Activated naive CD8-positive, alpha-beta T cell treated with anti-CD3 and anti-CD28 coated beads, Interleukin-2, amount 10 ng/mL, durations not matched to agents 7 days and 5 days (primary cell): ENCODE data around the gene HACE1. TPM values are rescaled to one million over a fixed set of nuclear protein-coding genes. Genes with fewer than 3 reads are reported as not detected.

ENCODE experiments used
- ATAC-seq: fragments of 150-1000 bp; cut with Tn5 transposase; one replicate; pipeline ENCODE4 v1.10.0; 2021; ENCODE audit warnings: low read depth, moderate library complexity
- POLR2A ChIA-PET: fragments of 350-600 bp; sonication (Branson Sonifier 250); formaldehyde crosslinking; loops from one replicate; lab custom pipeline; 2021; ENCODE audit warnings: antibody characterized with exemption; lab: Charles Lee
- DNase-seq: peaks from one replicate; pipeline ENCODE4 v3.0.0; 2021
- H3K27ac Mint-ChIP-seq: one replicate; pipeline ENCODE4 v1.8.0; 2022; ENCODE audit warnings: mild to moderate bottlenecking, mixed read lengths
- H3K27me3 Mint-ChIP-seq: one replicate; pipeline ENCODE4 v1.8.0; 2022; ENCODE audit warnings: mild to moderate bottlenecking, moderate library complexity, mixed read lengths
- H3K36me3 Mint-ChIP-seq: one replicate; pipeline ENCODE4 v1.8.0; 2021; ENCODE audit warnings: mild to moderate bottlenecking, mixed read lengths
- H3K4me1 Mint-ChIP-seq: one replicate; pipeline ENCODE4 v1.8.0; 2021; ENCODE audit warnings: mixed read lengths
- H3K4me3 Mint-ChIP-seq: one replicate; pipeline ENCODE4 v1.8.0; 2022; ENCODE audit warnings: mild to moderate bottlenecking, moderate library complexity, mixed read lengths
- H3K9me3 Mint-ChIP-seq: one replicate; pipeline ENCODE4 v1.8.0; 2021; ENCODE audit warnings: mixed read lengths
- total RNA-seq, 2 experiments: library from RNA; stranded (reverse); gene quantifications; one replicate each; pipeline ENCODE4 v1.2.3, GENCODE V29; 2021

The HACE1 gene
- total RNA-seq, 2 experiments from 2014 or later: 19.3 to 20.5 TPM

DNA sequence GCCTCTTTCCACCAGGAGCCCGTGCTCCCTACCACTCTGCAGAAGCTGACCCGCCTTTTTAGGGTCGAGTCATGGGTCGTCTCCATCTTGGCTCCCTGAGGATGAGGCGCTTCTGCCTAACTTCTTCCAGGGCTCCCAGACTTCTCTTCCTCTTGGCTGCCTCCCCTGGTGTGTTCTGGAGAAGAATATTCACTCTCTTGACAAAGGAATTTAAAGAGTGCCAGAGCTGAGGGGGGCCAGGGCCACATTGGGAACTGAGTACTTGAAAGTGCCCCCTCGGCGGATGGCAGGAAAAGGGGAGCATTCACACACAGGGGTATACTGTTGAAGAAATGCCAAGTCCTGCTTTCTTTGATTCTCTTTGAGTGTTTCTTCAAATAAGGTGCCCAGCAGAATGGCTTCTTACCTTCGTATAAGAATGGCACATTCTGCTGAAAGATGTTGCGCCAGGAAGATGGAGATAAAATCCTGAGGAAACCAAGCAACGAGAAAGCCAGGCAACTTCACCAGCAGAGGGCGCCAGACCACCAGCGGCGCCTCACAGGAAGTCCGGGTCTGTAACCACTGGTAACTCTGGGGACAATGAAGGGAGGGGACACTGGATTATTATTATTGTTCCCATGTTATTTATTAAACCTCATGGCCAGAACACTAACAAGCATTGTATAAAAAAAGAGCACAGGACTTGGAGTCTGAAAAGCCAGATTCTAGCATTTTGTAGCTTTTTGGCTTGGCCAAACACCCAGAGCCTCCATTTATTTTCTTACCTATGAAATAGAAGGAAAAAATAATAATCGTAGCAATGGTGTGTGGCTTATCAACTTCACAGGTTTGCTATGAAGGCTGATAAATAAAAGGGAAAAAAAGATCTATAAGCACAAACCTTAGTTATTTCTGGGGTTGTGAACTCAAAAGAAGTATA lies 176.7 kb downstream of the HACE1 start:
- POLR2A ChIA-PET: no interaction called here
- no peak overlapping the region for H3K4me3 Mint-ChIP-seq

GRCh38 chr6:104680539-104680938 lies 179.2 kb downstream of the HACE1 start:
- ATAC-seq: no peak
- peaks cover 6% of the 10 kb centered on the region for H3K4me1 Mint-ChIP-seq
- no peak overlapping the region for H3K27ac Mint-ChIP-seq
- peaks cover 2% of the 10 kb centered on the region for H3K36me3 Mint-ChIP-seq
- no peak for DNase-seq
- peaks cover 1% of the 10 kb centered on the region for H3K9me3 Mint-ChIP-seq
- POLR2A ChIA-PET: no interaction called here
- no peak overlapping the region for H3K4me3 Mint-ChIP-seq
- no peaks in the 10 kb centered on the region for H3K27me3 Mint-ChIP-seq

More for the DNA sequence above, 176.7 kb downstream of the HACE1 start:
- H3K4me1 Mint-ChIP-seq: peaks cover 6% of the 10 kb centered on the region
- ATAC-seq (peak; percentile 65), DNase-seq (peak; percentile 77)
- H3K27me3 Mint-ChIP-seq: no peaks in the 10 kb centered on the region
- H3K36me3 Mint-ChIP-seq: no peaks in the 10 kb centered on the region
- no peak overlapping the region for H3K27ac Mint-ChIP-seq
- H3K9me3 Mint-ChIP-seq: no peaks in the 10 kb centered on the region

DNA sequence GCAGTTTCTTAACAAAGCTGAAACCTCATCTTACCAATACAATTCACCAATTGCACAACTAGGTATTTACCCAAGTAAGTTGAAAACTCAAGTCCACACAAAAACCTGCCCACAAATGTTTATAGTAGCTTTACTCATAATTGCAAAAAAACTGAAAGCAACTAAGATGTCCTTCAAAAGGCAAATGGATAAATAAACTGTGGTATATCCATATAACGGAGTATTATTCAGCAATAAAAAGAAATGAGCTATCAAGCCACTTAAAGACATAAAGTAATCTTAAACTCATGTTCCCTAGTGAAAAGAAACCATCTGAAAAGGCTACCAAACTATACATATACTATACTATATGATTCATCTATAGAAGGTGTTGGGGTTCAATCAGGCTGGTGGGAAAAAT lies 179.7 kb downstream of the HACE1 start:
- ATAC-seq (no peak), DNase-seq (no peak)
- no peak overlapping the region for H3K27ac Mint-ChIP-seq
- POLR2A ChIA-PET: no interaction called here
- peaks cover 2% of the 10 kb centered on the region for H3K9me3 Mint-ChIP-seq
- peaks cover 2% of the 10 kb centered on the region for H3K36me3 Mint-ChIP-seq
- H3K4me3 Mint-ChIP-seq: no peak overlapping the region
- peaks cover 6% of the 10 kb centered on the region for H3K4me1 Mint-ChIP-seq
- peaks cover 1% of the 10 kb centered on the region for H3K27me3 Mint-ChIP-seq

Other genes with a start within 250 kb of the HACE1 start
- not detected for gene LIN28B, start 97.2 kb upstream of the HACE1 start, total RNA-seq